Measurements from ENCODE around the gene SAMHD1. TPM values are rescaled to one million over a fixed set of nuclear protein-coding genes. Genes with fewer than 3 reads are reported as not detected.
A peak's percentile ranks its signal among the peaks of the same experiment; 100 is the strongest.

The SAMHD1 gene
- total and polyA plus RNA-seq, 2 experiments from 2014 or later, result 7.4 to 9.0 TPM

GRCh38 chr20:36957875-36958667, 6.6 kb upstream of the SAMHD1 start:
- no peaks in the 10 kb centered on the region for H3K4me1 ChIP-seq (ENCODE audit: insufficient read depth)
- no peaks in the 10 kb centered on the region for H3K27me3 ChIP-seq (replicated peaks; ENCODE audit: insufficient read depth)
- H3K27ac ChIP-seq, result no peak overlapping the region
- H4K20me1 ChIP-seq (ENCODE audit: insufficient read depth), result no peaks in the 10 kb centered on the region
- in situ Hi-C loops (cut with MboI), result no loop called here
- H3K9me3 ChIP-seq (ENCODE audit: low read depth), result no peaks in the 10 kb centered on the region
- TF ChIP-seq EZH2phosphoT487 (IDR thresholded peaks at IDR 0.05; ENCODE audit: insufficient read depth, low read depth) (no peak), EZH2 (IDR thresholded peaks at IDR 0.05; ENCODE audit: insufficient read depth, poor library complexity, severe bottlenecking) (no peak)
- 82 to 83% methylated on average over 10 of the region's 10 CpGs for WGBS, 2 experiments (ENCODE audit: low coverage in 1 of 2, low lambda C conversion rate in 2 of 2, missing lambda C conversion rate in 2 of 2)
- H3K4me2 ChIP-seq (ENCODE audit: unreplicated experiment), result no peak overlapping the region
- no peaks in the 10 kb centered on the region for H3F3A ChIP-seq (ENCODE audit: insufficient read depth)
- no peaks in the 10 kb centered on the region for H3K9me2 ChIP-seq (ENCODE audit: insufficient read depth)
- no peak overlapping the region for H3K9ac ChIP-seq
- no peak overlapping the region for H3K4me3 ChIP-seq
- H2AFZ ChIP-seq, result no peak overlapping the region
- H3K36me3 ChIP-seq (ENCODE audit: low read depth), result no peaks in the 10 kb centered on the region
- DNase-seq, result no peak
- H3K79me2 ChIP-seq (ENCODE audit: insufficient read depth), result no peaks in the 10 kb centered on the region

- no peaks in the 10 kb centered on the region for H3K79me2 ChIP-seq (ENCODE audit: insufficient read depth)
- H3K4me2 ChIP-seq (ENCODE audit: unreplicated experiment), result no peak overlapping the region
- H3K9me3 ChIP-seq (ENCODE audit: low read depth), result no peaks in the 10 kb centered on the region
- 86 to 92% methylated on average over 2 of the region's 2 CpGs for WGBS, 2 experiments (ENCODE audit: low coverage in 1 of 2, low lambda C conversion rate in 2 of 2, missing lambda C conversion rate in 2 of 2)
- H3K9ac ChIP-seq, result no peak overlapping the region
- H3K27me3 ChIP-seq (replicated peaks; ENCODE audit: insufficient read depth), result no peaks in the 10 kb centered on the region
- no peaks in the 10 kb centered on the region for H3K9me2 ChIP-seq (ENCODE audit: insufficient read depth)
- no peak overlapping the region for H3K4me3 ChIP-seq
- H3K27ac ChIP-seq, result no peak overlapping the region
- DNase-seq, result no peak
- TF ChIP-seq EZH2phosphoT487 (IDR thresholded peaks at IDR 0.05; ENCODE audit: insufficient read depth, low read depth) (no peak), EZH2 (IDR thresholded peaks at IDR 0.05; ENCODE audit: insufficient read depth, poor library complexity, severe bottlenecking) (no peak)
- in situ Hi-C loops (cut with MboI), result no loop called here
- no peaks in the 10 kb centered on the region for H4K20me1 ChIP-seq (ENCODE audit: insufficient read depth)
- H3K4me1 ChIP-seq (ENCODE audit: insufficient read depth), result no peaks in the 10 kb centered on the region
- no peak overlapping the region for H2AFZ ChIP-seq
- H3K36me3 ChIP-seq (ENCODE audit: low read depth), result no peaks in the 10 kb centered on the region
- no peaks in the 10 kb centered on the region for H3F3A ChIP-seq (ENCODE audit: insufficient read depth)
These were observed 5.2 kb upstream of the SAMHD1 start for GRCh38 chr20:36956674-36957073.

GRCh38 chr20:36956016-36956415, 4.5 kb upstream of the SAMHD1 start:
- DNase-seq, result no peak
- H3K27ac ChIP-seq, result no peak overlapping the region
- H3K9me3 ChIP-seq (ENCODE audit: low read depth), result no peaks in the 10 kb centered on the region
- no peaks in the 10 kb centered on the region for H3K79me2 ChIP-seq (ENCODE audit: insufficient read depth)
- WGBS, 2 experiments (ENCODE audit: low coverage in 1 of 2, low lambda C conversion rate in 2 of 2, missing lambda C conversion rate in 2 of 2), result 74 to 76% methylated on average over 3 of the region's 3 CpGs
- TF ChIP-seq EZH2 (IDR thresholded peaks at IDR 0.05; ENCODE audit: insufficient read depth, poor library complexity, severe bottlenecking), result no peak
- TF ChIP-seq EZH2phosphoT487 (IDR thresholded peaks at IDR 0.05; ENCODE audit: insufficient read depth, low read depth), result no peak
- H3K9me2 ChIP-seq (ENCODE audit: insufficient read depth), result no peaks in the 10 kb centered on the region
- H3K4me3 ChIP-seq, result no peak overlapping the region
- H2AFZ ChIP-seq, result no peak overlapping the region
- no peaks in the 10 kb centered on the region for H3K36me3 ChIP-seq (ENCODE audit: low read depth)
- no peaks in the 10 kb centered on the region for H3K27me3 ChIP-seq (replicated peaks; ENCODE audit: insufficient read depth)
- H3K9ac ChIP-seq, result no peak overlapping the region
- H3K4me2 ChIP-seq (ENCODE audit: unreplicated experiment), result no peak overlapping the region
- no peaks in the 10 kb centered on the region for H4K20me1 ChIP-seq (ENCODE audit: insufficient read depth)
- H3K4me1 ChIP-seq (ENCODE audit: insufficient read depth), result no peaks in the 10 kb centered on the region
- in situ Hi-C loops (cut with MboI), result no loop called here
- no peaks in the 10 kb centered on the region for H3F3A ChIP-seq (ENCODE audit: insufficient read depth)

GRCh38 chr20:36951979-36952738, 651 bp upstream of the SAMHD1 start:
- 32 to 33% methylated on average over 11 of the region's 11 CpGs for WGBS, 2 experiments (ENCODE audit: low coverage in 1 of 2, low lambda C conversion rate in 2 of 2, missing lambda C conversion rate in 2 of 2)
- Histone ChIP-seq H3K4me3 (peak overlapping the region; percentile 88), H3K9ac (peak overlapping the region; percentile 48), H4K20me1 (ENCODE audit: insufficient read depth) (no peaks in the 10 kb centered on the region), H3K27ac (no peak overlapping the region), H3K4me1 (ENCODE audit: insufficient read depth) (no peaks in the 10 kb centered on the region), H2AFZ (peak overlapping the region; percentile 97), H3K9me3 (ENCODE audit: low read depth) (no peaks in the 10 kb centered on the region), H3K79me2 (ENCODE audit: insufficient read depth) (no peaks in the 10 kb centered on the region), H3F3A (ENCODE audit: insufficient read depth) (no peaks in the 10 kb centered on the region), H3K36me3 (ENCODE audit: low read depth) (no peaks in the 10 kb centered on the region), H3K4me2 (ENCODE audit: unreplicated experiment) (peak overlapping the region; percentile 91), H3K27me3 (replicated peaks; ENCODE audit: insufficient read depth) (no peaks in the 10 kb centered on the region), H3K9me2 (ENCODE audit: insufficient read depth) (no peaks in the 10 kb centered on the region)
- TF ChIP-seq EZH2phosphoT487 (IDR thresholded peaks at IDR 0.05; ENCODE audit: insufficient read depth, low read depth) (no peak), EZH2 (IDR thresholded peaks at IDR 0.05; ENCODE audit: insufficient read depth, poor library complexity, severe bottlenecking) (no peak)
- in situ Hi-C loops (cut with MboI), result no loop called here
- no peak for DNase-seq

Data from GM23248 (cell line).